Smooth muscle cell (in vitro differentiated cells): ENCODE data around the gene WNT9A. TPM values are rescaled to one million over a fixed set of nuclear protein-coding genes. Genes with fewer than 3 reads are reported as not detected.

ENCODE experiments used
- DNase-seq: peaks from one replicate; lab custom pipeline; 2025; ENCODE audit not compliant: unreplicated experiment; lab: John Stamatoyannopoulos, UW
- H2AFZ ChIP-seq: fragments of 200-600 bp; sonication (generic); 2 replicates; pipeline ENCODE4 v1.6.0; 2016; ENCODE audit warnings: antibody characterized with exemption, low read depth, mild to moderate bottlenecking
- H3F3A ChIP-seq: fragments of 200-600 bp; sonication (generic); 2 replicates; pipeline ENCODE4 v1.6.0; 2017; ENCODE audit warnings: antibody characterized with exemption, low read depth
- H3K27ac ChIP-seq: fragments of 200-600 bp; sonication (generic); 2 replicates; pipeline ENCODE4 v1.5.1; 2016; ENCODE audit warnings: low read depth, mild to moderate bottlenecking
- H3K27me3 ChIP-seq: fragments of 200-600 bp; sonication (generic); 2 replicates; pipeline ENCODE4 v1.6.1; 2016; ENCODE audit warnings: low read depth, mild to moderate bottlenecking
- H3K36me3 ChIP-seq: fragments of 200-600 bp; sonication (generic); 2 replicates; pipeline ENCODE4 v1.5.1; 2016; ENCODE audit warnings: low read depth
- H3K4me1 ChIP-seq: fragments of 200-600 bp; sonication (generic); 2 replicates; pipeline ENCODE4 v1.5.1; 2016; ENCODE audit warnings: low read depth
- H3K4me2 ChIP-seq: fragments of 200-600 bp; sonication (generic); 2 replicates; pipeline ENCODE4 v1.6.0; 2016; ENCODE audit warnings: mild to moderate bottlenecking
- H3K4me3 ChIP-seq: fragments of 200-600 bp; sonication (generic); 2 replicates; pipeline ENCODE4 v1.5.1; 2016; ENCODE audit warnings: mild to moderate bottlenecking
- H3K79me2 ChIP-seq: fragments of 200-600 bp; sonication (generic); 2 replicates; pipeline ENCODE4 v1.6.0; 2016; ENCODE audit warnings: low read depth, mild to moderate bottlenecking
- H3K9ac ChIP-seq: fragments of 200-600 bp; sonication (generic); 2 replicates; pipeline ENCODE4 v1.6.0; 2016; ENCODE audit warnings: low read depth
- H3K9me3 ChIP-seq: fragments of 200-600 bp; sonication (generic); replicated peaks from 2 replicates; pipeline ENCODE4 v1.5.1; 2016; ENCODE audit warnings: low read depth
- H4K20me1 ChIP-seq: fragments of 200-600 bp; sonication (generic); 2 replicates; pipeline ENCODE4 v1.6.0; 2016; ENCODE audit warnings: low read depth
- whole genome bisulfite sequencing: methylation state at CpG from one replicate; pipeline ENCODE4 v1.1.7; 2016; ENCODE audit warnings: low lambda C conversion rate; 5-methylcytosine and 5-hydroxymethylcytosine counted together
- polyA plus RNA-seq: library from polyadenylated mRNA; unstranded; fragments of >200 nt; fragmentation: Nextera tagmentation; extraction: Ambion mirVana; gene quantifications from 2 replicates; pipeline ENCODE4 v1.2.1, GENCODE V29; 2016
- total RNA-seq: library from RNA; depleted of rRNA; stranded (reverse); fragments of >200 nt; gene quantifications from 2 replicates; pipeline ENCODE4 v1.2.3, GENCODE V29; 2014
- TF ChIP-seq, protein P1 (sequence below): fragments of 200-600 bp; sonication (generic); IDR thresholded peaks from 2 replicates; pipeline ENCODE4 v1.5.1; 2017; ENCODE audit warnings: borderline replicate concordance, mild to moderate bottlenecking, antibody characterized with exemption; ENCODE audit not compliant: insufficient read depth, poor library complexity, severe bottlenecking

WNT9A gene, protein sequence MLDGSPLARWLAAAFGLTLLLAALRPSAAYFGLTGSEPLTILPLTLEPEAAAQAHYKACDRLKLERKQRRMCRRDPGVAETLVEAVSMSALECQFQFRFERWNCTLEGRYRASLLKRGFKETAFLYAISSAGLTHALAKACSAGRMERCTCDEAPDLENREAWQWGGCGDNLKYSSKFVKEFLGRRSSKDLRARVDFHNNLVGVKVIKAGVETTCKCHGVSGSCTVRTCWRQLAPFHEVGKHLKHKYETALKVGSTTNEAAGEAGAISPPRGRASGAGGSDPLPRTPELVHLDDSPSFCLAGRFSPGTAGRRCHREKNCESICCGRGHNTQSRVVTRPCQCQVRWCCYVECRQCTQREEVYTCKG
- total RNA-seq (1.1 and 2.6 TPM in 2 replicates), polyA plus RNA-seq (0.03 and 0.76 TPM in 2 replicates)

DNA sequence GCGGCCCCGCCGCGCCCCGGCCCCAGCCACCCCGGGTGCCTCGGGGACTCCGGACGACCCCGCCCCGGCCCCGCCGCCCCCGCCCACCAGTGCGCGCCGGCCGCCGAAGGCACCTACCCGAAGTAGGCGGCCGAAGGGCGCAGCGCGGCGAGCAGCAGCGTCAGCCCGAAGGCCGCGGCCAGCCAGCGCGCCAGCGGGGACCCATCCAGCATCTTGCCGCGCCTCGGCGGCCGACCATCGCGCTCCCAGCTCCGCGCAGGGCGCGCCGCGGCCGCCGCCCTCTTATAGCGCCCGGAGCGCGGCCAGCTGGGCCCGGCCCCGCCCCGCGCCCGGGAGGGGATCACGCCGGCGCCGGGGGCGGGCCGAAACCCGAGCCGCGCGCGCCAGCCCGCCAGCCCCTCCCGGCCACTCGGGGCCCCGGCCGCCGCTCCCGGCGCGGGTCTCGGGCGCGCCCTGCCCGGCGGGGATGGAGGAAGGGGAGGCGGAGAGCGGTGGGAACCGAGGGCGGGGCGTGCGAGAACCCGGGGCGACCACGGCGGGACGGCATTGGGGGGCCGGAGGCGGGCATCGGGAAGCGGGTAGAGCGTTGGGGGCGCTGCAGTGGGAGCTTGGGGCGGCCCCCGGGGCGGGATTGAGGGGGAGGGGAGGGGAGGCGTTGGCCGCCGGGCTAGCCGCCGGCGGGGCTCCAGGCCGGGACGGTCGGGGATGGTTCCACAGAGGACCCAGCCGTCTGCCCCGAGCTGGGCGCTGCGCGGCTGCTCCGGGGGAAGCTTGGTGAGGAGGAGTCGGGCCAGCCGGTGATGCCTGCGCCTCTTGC lies at the start of gene WNT9A:
Gene WNT9A (minus strand): TSS at position 257 of the 817 bp plus-strand sequence. CDS start 45 bp downstream, at position 212.
- no peaks in the 10 kb centered on the region for H3K36me3 ChIP-seq
- no peaks in the 10 kb centered on the region for H3F3A ChIP-seq
- H3K27me3 ChIP-seq: no peaks in the 10 kb centered on the region
- TF ChIP-seq, protein P1, sequence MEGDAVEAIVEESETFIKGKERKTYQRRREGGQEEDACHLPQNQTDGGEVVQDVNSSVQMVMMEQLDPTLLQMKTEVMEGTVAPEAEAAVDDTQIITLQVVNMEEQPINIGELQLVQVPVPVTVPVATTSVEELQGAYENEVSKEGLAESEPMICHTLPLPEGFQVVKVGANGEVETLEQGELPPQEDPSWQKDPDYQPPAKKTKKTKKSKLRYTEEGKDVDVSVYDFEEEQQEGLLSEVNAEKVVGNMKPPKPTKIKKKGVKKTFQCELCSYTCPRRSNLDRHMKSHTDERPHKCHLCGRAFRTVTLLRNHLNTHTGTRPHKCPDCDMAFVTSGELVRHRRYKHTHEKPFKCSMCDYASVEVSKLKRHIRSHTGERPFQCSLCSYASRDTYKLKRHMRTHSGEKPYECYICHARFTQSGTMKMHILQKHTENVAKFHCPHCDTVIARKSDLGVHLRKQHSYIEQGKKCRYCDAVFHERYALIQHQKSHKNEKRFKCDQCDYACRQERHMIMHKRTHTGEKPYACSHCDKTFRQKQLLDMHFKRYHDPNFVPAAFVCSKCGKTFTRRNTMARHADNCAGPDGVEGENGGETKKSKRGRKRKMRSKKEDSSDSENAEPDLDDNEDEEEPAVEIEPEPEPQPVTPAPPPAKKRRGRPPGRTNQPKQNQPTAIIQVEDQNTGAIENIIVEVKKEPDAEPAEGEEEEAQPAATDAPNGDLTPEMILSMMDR: no peak
- WGBS: under 1% methylated on average over 64 of the region's 120 CpGs
- H3K79me2 ChIP-seq: no peaks in the 10 kb centered on the region
- peak within 1 kb of the TSS; percentile 65 for H3K4me3 ChIP-seq
- H3K9me3 ChIP-seq: no peaks in the 10 kb centered on the region
- peaks cover 10% of the 10 kb centered on the region for H4K20me1 ChIP-seq
- H3K9ac ChIP-seq: peak within 1 kb of the TSS; percentile 1
- H3K4me2 ChIP-seq: peak within 1 kb of the TSS; percentile 91
- H3K4me1 ChIP-seq: peaks cover 17% of the 10 kb centered on the region
- no peak within 1 kb of the TSS for H3K27ac ChIP-seq
- H2AFZ ChIP-seq: peak within 1 kb of the TSS; percentile 77
- no peak for DNase-seq

DNA sequence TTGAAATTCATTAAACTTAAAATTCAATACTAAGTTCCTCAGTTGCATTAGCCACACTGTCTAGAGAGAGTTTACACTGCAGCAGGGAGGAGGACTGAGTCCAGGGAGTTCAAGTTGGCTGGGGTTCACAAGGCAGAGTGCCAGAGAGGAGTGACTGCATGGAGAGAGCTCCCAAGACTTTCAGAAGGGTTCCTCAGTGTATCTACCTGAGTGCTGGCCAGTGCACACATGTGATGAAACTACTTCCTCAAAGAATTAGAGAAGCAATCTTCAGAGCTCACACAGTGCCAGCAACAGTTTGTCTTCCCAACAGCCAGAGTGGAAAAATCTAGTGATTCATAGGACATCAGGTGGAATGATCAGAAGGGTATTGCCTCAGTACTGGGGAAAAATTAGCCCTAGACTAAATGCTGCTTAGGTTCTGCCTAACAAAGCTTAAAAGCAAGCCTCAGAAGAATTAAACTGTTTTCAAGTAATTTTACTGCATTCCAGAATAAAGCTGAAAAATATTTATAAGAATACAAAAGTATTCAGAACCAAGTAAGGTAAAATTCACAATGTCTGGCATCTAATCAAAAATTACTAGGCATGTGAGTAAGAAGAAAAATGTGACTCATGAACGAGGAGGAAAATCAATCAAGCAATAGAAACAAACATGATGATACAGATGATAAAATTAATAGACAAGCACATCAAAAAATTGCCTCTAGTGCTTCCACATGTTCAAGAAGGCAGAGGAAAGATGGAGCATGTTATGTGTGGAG lies 48.6 kb upstream of the WNT9A start:
- no peaks in the 10 kb centered on the region for H3K36me3 ChIP-seq
- peaks cover 2% of the 10 kb centered on the region for H3K9me3 ChIP-seq
- DNase-seq: no peak
- H3K4me2 ChIP-seq: no peak overlapping the region
- no peak overlapping the region for H2AFZ ChIP-seq
- no peaks in the 10 kb centered on the region for H4K20me1 ChIP-seq
- no peaks in the 10 kb centered on the region for H3F3A ChIP-seq
- H3K4me3 ChIP-seq: no peak overlapping the region
- H3K9ac ChIP-seq: no peak overlapping the region
- H3K27me3 ChIP-seq: peaks cover 14% of the 10 kb centered on the region
- no peaks in the 10 kb centered on the region for H3K4me1 ChIP-seq
- H3K79me2 ChIP-seq: no peaks in the 10 kb centered on the region
- TF ChIP-seq, protein P1: no peak
- WGBS: 27% methylated on average over 1 of the region's 1 CpG
- H3K27ac ChIP-seq: no peak overlapping the region

DNA sequence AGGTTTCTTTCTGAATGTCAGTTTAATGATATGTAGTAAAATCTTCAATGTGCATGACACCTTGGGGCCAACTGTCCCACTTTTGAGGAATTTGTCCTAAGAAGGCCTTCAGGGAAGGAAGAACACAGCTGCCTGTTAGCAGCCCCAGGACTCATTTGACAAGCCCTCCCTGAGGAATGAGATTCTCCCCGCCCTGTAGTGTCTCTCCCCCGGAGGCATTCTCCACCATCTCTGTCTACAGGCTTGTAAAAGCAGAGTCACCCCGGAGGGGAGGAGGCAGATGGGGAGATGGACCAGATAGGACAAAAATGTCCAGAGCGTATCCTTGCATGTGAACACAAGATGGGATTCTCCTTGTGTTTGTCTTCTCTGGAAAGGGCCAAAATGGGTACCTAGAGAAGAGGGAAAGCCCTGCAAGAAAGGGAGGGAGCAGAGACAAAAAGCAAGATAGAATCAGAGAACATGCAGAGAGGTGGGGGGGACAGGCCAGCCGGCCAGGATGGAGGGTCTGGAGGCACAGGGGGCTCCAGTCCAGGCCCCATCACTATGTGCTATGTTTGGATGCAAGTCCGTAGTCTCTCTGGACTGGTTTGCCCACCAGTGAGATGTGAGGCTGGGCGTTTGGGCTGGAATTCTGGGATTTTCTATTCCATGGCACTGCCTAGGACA lies 47.0 kb upstream of the WNT9A start:
- Histone ChIP-seq H3F3A (no peaks in the 10 kb centered on the region), H3K4me3 (no peak overlapping the region), H2AFZ (no peak overlapping the region), H3K36me3 (no peaks in the 10 kb centered on the region), H4K20me1 (no peaks in the 10 kb centered on the region), H3K4me2 (no peak overlapping the region), H3K4me1 (no peaks in the 10 kb centered on the region), H3K79me2 (no peaks in the 10 kb centered on the region), H3K27me3 (peaks cover under 1% of the 10 kb centered on the region), H3K27ac (no peak overlapping the region), H3K9me3 (peaks cover 2% of the 10 kb centered on the region), H3K9ac (no peak overlapping the region)
- TF ChIP-seq, protein P1: no peak
- WGBS: 65% methylated on average over 7 of the region's 7 CpGs
- DNase-seq: no peak
